ENCODE data around the gene MYOD1.

The MYOD1 gene

GRCh38 chr11:17721242-17721999 lies 2.0 kb downstream of the MYOD1 start:
- DNase-seq (ENCODE audit: low spot score), result no peak
- in situ Hi-C loops (cut with MboI; ENCODE audit: low sequenced_read_pairs, unreplicated experiment), result no loop called here

GRCh38 chr11:17722000-17722643 lies 2.8 kb downstream of the MYOD1 start:
- in situ Hi-C loops (cut with MboI; ENCODE audit: low sequenced_read_pairs, unreplicated experiment), result no loop called here
- no peak for DNase-seq (ENCODE audit: low spot score)
- no peak for TF ChIP-seq CTCF (IDR thresholded peaks at IDR 0.05; ENCODE audit: borderline replicate concordance, control extremely low read depth, extremely low read depth, insufficient read depth, missing control alignments)

More at GRCh38 chr11:17721242-17721999, 2.0 kb downstream of the MYOD1 start:
- no peak for TF ChIP-seq CTCF (IDR thresholded peaks at IDR 0.05; ENCODE audit: borderline replicate concordance, control extremely low read depth, extremely low read depth, insufficient read depth, missing control alignments)

GRCh38 chr11:17724020-17724908 lies 4.9 kb downstream of the MYOD1 start:
- no peak for DNase-seq (ENCODE audit: low spot score)
- in situ Hi-C loops (cut with MboI; ENCODE audit: low sequenced_read_pairs, unreplicated experiment), result no loop called here
- TF ChIP-seq CTCF (IDR thresholded peaks at IDR 0.05; ENCODE audit: borderline replicate concordance, control extremely low read depth, extremely low read depth, insufficient read depth, missing control alignments), result no peak

- DNase-seq (ENCODE audit: low spot score), result no peak
- in situ Hi-C loops (cut with MboI; ENCODE audit: low sequenced_read_pairs, unreplicated experiment), result no loop called here
- no peak for TF ChIP-seq CTCF (IDR thresholded peaks at IDR 0.05; ENCODE audit: borderline replicate concordance, control extremely low read depth, extremely low read depth, insufficient read depth, missing control alignments)
Observed at GRCh38 chr11:17725174-17725573, 5.8 kb downstream of the MYOD1 start.

GRCh38 chr11:17730137-17730536 lies 10.8 kb downstream of the MYOD1 start:
- in situ Hi-C loops (cut with MboI; ENCODE audit: low sequenced_read_pairs, unreplicated experiment), result no loop called here
- no peak for DNase-seq (ENCODE audit: low spot score)

More at GRCh38 chr11:17730137-17730536, 10.8 kb downstream of the MYOD1 start:
- no peak for TF ChIP-seq CTCF (IDR thresholded peaks at IDR 0.05; ENCODE audit: borderline replicate concordance, control extremely low read depth, extremely low read depth, insufficient read depth, missing control alignments)

Data from GM13976 (cell line).